IMR-90 (cell line): ENCODE measurements around the gene RBBP8NL. TPM values are rescaled to one million over a fixed set of nuclear protein-coding genes. Genes with fewer than 3 reads are reported as not detected.

Source experiments
- ATAC-seq: fragments of 200-7000 bp; cut with Tn5 transposase; 2 replicates; pipeline ENCODE4 v1.9.1; 2020; ENCODE audit warnings: low read depth, mild to moderate bottlenecking, moderate library complexity
- BruUV-seq: library from RNA; stranded (reverse); fragments of 400-500 nt; replicated peaks from 2 replicates; lab custom pipeline; 2021; lab: Mats Ljungman, UMichigan
- CTCF ChIA-PET: fragments of 300-600 bp; formaldehyde crosslinking; extraction: SDS; loops from one replicate; lab custom pipeline; 2021; ENCODE audit warnings: antibody characterized with exemption; lab: Yijun Ruan, JAX
- POLR2A ChIA-PET: fragments of 300-600 bp; sonication (Branson Sonifier 250); formaldehyde crosslinking; loops from one replicate; lab custom pipeline; 2022; ENCODE audit warnings: antibody characterized with exemption; ENCODE audit not compliant: unreplicated experiment; lab: Charles Lee
- DNase-seq: peaks from one replicate; pipeline ENCODE4 v3.0.0; 2013
- H2AFZ ChIP-seq: replicated peaks from 2 replicates; pipeline ENCODE3; 2013; ENCODE audit warnings: low read length, mild to moderate bottlenecking; ENCODE audit not compliant: poor library complexity
- H2AK5ac ChIP-seq: 2 replicates; pipeline ENCODE4 v1.6.1; 2013; ENCODE audit warnings: low read depth, low read length, inconsistent platforms
- H2AK9ac ChIP-seq: replicated peaks from 2 replicates; pipeline ENCODE3; 2013; ENCODE audit warnings: mild to moderate bottlenecking, low read depth, low read length, moderate library complexity; ENCODE audit not compliant: poor library complexity
- H2BK120ac ChIP-seq: 2 replicates; pipeline ENCODE4 v1.6.1; 2013; ENCODE audit warnings: low read depth, low read length, inconsistent platforms
- H2BK15ac ChIP-seq: 3 replicates; pipeline ENCODE4 v1.6.1; 2013; ENCODE audit warnings: low read depth, low read length, inconsistent platforms
- H2BK20ac ChIP-seq: 2 replicates; pipeline ENCODE4 v1.6.1; 2013; ENCODE audit warnings: low read depth, mild to moderate bottlenecking, inconsistent platforms, low read length, moderate library complexity
- H2BK5ac ChIP-seq: 2 replicates; pipeline ENCODE4 v1.6.1; 2013; ENCODE audit warnings: mild to moderate bottlenecking, low read depth, low read length, inconsistent platforms; ENCODE audit not compliant: poor library complexity, severe bottlenecking
- H3K14ac ChIP-seq: replicated peaks from 2 replicates; pipeline ENCODE4 v1.6.1; 2013; ENCODE audit warnings: low read depth, low read length, inconsistent platforms
- H3K18ac ChIP-seq: 2 replicates; pipeline ENCODE4 v1.6.1; 2013; ENCODE audit warnings: low read depth, low read length, control low read depth
- H3K23ac ChIP-seq: 2 replicates; pipeline ENCODE4 v1.6.1; 2013; ENCODE audit warnings: low read depth, low read length, inconsistent platforms
- H3K27ac ChIP-seq: 2 replicates; pipeline ENCODE4 v1.5.1; 2013; ENCODE audit warnings: mild to moderate bottlenecking, control low read depth, low read length; ENCODE audit not compliant: insufficient read depth
- H3K27me3 ChIP-seq: 2 replicates; pipeline ENCODE4 v1.6.1; 2013; ENCODE audit warnings: low read length; ENCODE audit not compliant: control insufficient read depth, insufficient read depth
- H3K36me3 ChIP-seq: 2 replicates; pipeline ENCODE4 v1.6.1; 2013; ENCODE audit warnings: low read length, mixed read lengths; ENCODE audit not compliant: control insufficient read depth, insufficient read depth
- H3K4ac ChIP-seq: 2 replicates; pipeline ENCODE4 v1.6.1; 2013; ENCODE audit warnings: low read depth, low read length, inconsistent platforms
- H3K4me1 ChIP-seq: 2 replicates; pipeline ENCODE4 v1.6.1; 2013; ENCODE audit warnings: low read length, mixed read lengths; ENCODE audit not compliant: control insufficient read depth, insufficient read depth
- H3K4me2 ChIP-seq: 2 replicates; pipeline ENCODE4 v1.6.1; 2013; ENCODE audit warnings: low read depth, mild to moderate bottlenecking, control low read depth, low read length, moderate library complexity
- H3K4me3 ChIP-seq: 2 replicates; pipeline ENCODE4 v1.5.1; 2013; ENCODE audit warnings: low read depth, mild to moderate bottlenecking, control low read depth, low read length, moderate library complexity; ENCODE audit not compliant: insufficient read depth
- H3K56ac ChIP-seq: 2 replicates; pipeline ENCODE4 v1.6.1; 2013; ENCODE audit warnings: low read length, inconsistent platforms; ENCODE audit not compliant: insufficient read depth; ENCODE audit errors: extremely low read depth
- H3K79me1 ChIP-seq, 2 experiments: 2 replicates each; pipeline ENCODE4 v1.6.1; 2013; ENCODE audit warnings: low read length in 2 of 2, inconsistent platforms in 1 of 2, low read depth in 1 of 2
- H3K9ac ChIP-seq: 2 replicates; pipeline ENCODE4 v1.6.1; 2013; ENCODE audit warnings: low read depth, low read length, control low read depth
- H3K9me1 ChIP-seq: 2 replicates; pipeline ENCODE4 v1.6.1; 2013; ENCODE audit warnings: low read length, inconsistent platforms; ENCODE audit not compliant: insufficient read depth
- H3K9me3 ChIP-seq: 2 replicates; pipeline ENCODE4 v1.6.1; 2013; ENCODE audit warnings: low read length; ENCODE audit not compliant: control insufficient read depth, insufficient read depth
- H4K20me1 ChIP-seq: 2 replicates; pipeline ENCODE4 v1.6.1; 2013; ENCODE audit warnings: low read length, inconsistent platforms; ENCODE audit not compliant: insufficient read depth
- H4K5ac ChIP-seq: 2 replicates; pipeline ENCODE4 v1.6.1; 2013; ENCODE audit warnings: mild to moderate bottlenecking, low read depth, low read length, control low read depth
- H4K8ac ChIP-seq, 2 experiments: 2 replicates each; pipeline ENCODE4 v1.6.1; 2013; ENCODE audit warnings: low read depth in 2 of 2, low read length in 2 of 2, control low read depth in 1 of 2, inconsistent platforms in 1 of 2
- H4K91ac ChIP-seq: 2 replicates; pipeline ENCODE4 v1.6.1; 2013; ENCODE audit warnings: low read depth, low read length, inconsistent platforms; ENCODE audit not compliant: insufficient read depth
- BHLHE40 ChIP-seq: fragments of 150-350 bp; IDR thresholded peaks from 2 replicates; pipeline ENCODE4 v1.6.1; 2016; ENCODE audit warnings: mild to moderate bottlenecking, low read depth, low read length
- CEBPB ChIP-seq: IDR thresholded peaks from 2 replicates; pipeline ENCODE4 v1.6.1; 2012; ENCODE audit warnings: low read depth, low read length, improper control_type of control experiment
- CHD1 ChIP-seq: IDR thresholded peaks from 2 replicates; pipeline ENCODE4 v1.6.1; 2012; ENCODE audit warnings: low read depth, low read length, improper control_type of control experiment
- FOS ChIP-seq: fragments of 150-350 bp; IDR thresholded peaks from 2 replicates; pipeline ENCODE4 v1.6.1; 2016; ENCODE audit warnings: low read depth, low read length
- MAFK ChIP-seq: IDR thresholded peaks from 2 replicates; pipeline ENCODE4 v1.6.1; 2012; ENCODE audit warnings: low read depth, low read length, improper control_type of control experiment
- MAZ ChIP-seq: IDR thresholded peaks from 2 replicates; pipeline ENCODE4 v1.6.1; 2012; ENCODE audit warnings: low read depth, mild to moderate bottlenecking, low read length, improper control_type of control experiment, moderate library complexity, borderline replicate concordance
- MXI1 ChIP-seq: IDR thresholded peaks from 2 replicates; pipeline ENCODE4 v1.6.1; 2012; ENCODE audit warnings: low read depth, mild to moderate bottlenecking, low read length, moderate library complexity, borderline replicate concordance
- NFE2L2 ChIP-seq: fragments of 150-350 bp; IDR thresholded peaks from 2 replicates; pipeline ENCODE4 v1.6.1; 2016; ENCODE audit warnings: low read depth, mild to moderate bottlenecking, low read length
- POLR2A ChIP-seq: IDR thresholded peaks from 2 replicates; pipeline ENCODE4 v1.6.1; 2012; ENCODE audit warnings: mild to moderate bottlenecking, low read depth, low read length
- RCOR1 ChIP-seq: IDR thresholded peaks from 2 replicates; pipeline ENCODE4 v1.6.1; 2012; ENCODE audit warnings: mild to moderate bottlenecking, low read length, improper control_type of control experiment; ENCODE audit not compliant: insufficient replicate concordance
- RFX5 ChIP-seq: IDR thresholded peaks from 2 replicates; pipeline ENCODE4 v1.8.0; 2012; ENCODE audit warnings: low read depth, mild to moderate bottlenecking, low read length, moderate library complexity
- SMC3 ChIP-seq: fragments of 150-350 bp; IDR thresholded peaks from 2 replicates; pipeline ENCODE4 v1.6.1; 2016; ENCODE audit warnings: low read depth, mild to moderate bottlenecking, antibody characterized with exemption, low read length, moderate library complexity
- WGBS, 2 experiments: methylation state at CpG; one replicate each; pipeline versions ENCODE4 v1.1.5 to v1.1.7; 2013; ENCODE audit warnings: missing lambda C conversion rate in 2 of 2; ENCODE audit not compliant: insufficient read length in 1 of 2; ENCODE audit errors: extremely low coverage in 2 of 2; 5-methylcytosine and 5-hydroxymethylcytosine counted together
- dilution Hi-C: fragments of 300-500 bp; cut with HindIII; formaldehyde crosslinking; loops from one replicate; pipeline ENCODE4 v1.14.3; 2018; ENCODE audit warnings: low sequenced_read_pairs; ENCODE audit not compliant: unreplicated experiment
- in situ Hi-C: fragments of 300-500 bp; cut with MboI; formaldehyde crosslinking; loops from 3 replicates; pipeline ENCODE4 v1.14.3; 2019; ENCODE audit warnings: low sequenced_read_pairs, inconsistent platforms, mixed read lengths
- intact Hi-C: fragments of 100-400 bp; cut with micrococcal nuclease; formaldehyde crosslinking; loops from 2 replicates; pipeline ENCODE4 v1.10.0; 2022
- polyA plus RNA-seq, 3 experiments: library from polyadenylated mRNA; depleted of rRNA; stranded (reverse); fragments of >200 nt; gene quantifications; 2 replicates each; pipeline ENCODE4 v1.2.3, GENCODE V29; 2012; ENCODE audit warnings: low replicate concordance in 1 of 3
- total RNA-seq: library from RNA; depleted of rRNA; stranded (reverse); fragments of >200 nt; gene quantifications from 2 replicates; pipeline ENCODE4 v1.2.3, GENCODE V29; 2012
- TF ChIP-seq, protein P1 (sequence below): fragments of 150-350 bp; IDR thresholded peaks from 2 replicates; pipeline ENCODE4 v1.6.1; 2017; ENCODE audit warnings: mild to moderate bottlenecking, antibody characterized with exemption, low read length, low read depth
- TF ChIP-seq, protein P2 (sequence below): conservative IDR thresholded peaks from 2 replicates; pipeline ENCODE4 v1.5.1; 2012; ENCODE audit warnings: mild to moderate bottlenecking, low read depth, low read length, improper control_type of control experiment
- TF ChIP-seq, protein P3 (sequence below): fragments of 150-350 bp; IDR thresholded peaks from 2 replicates; pipeline ENCODE4 v1.6.1; 2016; ENCODE audit warnings: low read depth, mild to moderate bottlenecking, low read length, moderate library complexity, borderline replicate concordance

RBBP8NL gene
- total and polyA plus RNA-seq, 2 of the 4 experiments (the other 2 are of a cell fraction), result not detected

DNA sequence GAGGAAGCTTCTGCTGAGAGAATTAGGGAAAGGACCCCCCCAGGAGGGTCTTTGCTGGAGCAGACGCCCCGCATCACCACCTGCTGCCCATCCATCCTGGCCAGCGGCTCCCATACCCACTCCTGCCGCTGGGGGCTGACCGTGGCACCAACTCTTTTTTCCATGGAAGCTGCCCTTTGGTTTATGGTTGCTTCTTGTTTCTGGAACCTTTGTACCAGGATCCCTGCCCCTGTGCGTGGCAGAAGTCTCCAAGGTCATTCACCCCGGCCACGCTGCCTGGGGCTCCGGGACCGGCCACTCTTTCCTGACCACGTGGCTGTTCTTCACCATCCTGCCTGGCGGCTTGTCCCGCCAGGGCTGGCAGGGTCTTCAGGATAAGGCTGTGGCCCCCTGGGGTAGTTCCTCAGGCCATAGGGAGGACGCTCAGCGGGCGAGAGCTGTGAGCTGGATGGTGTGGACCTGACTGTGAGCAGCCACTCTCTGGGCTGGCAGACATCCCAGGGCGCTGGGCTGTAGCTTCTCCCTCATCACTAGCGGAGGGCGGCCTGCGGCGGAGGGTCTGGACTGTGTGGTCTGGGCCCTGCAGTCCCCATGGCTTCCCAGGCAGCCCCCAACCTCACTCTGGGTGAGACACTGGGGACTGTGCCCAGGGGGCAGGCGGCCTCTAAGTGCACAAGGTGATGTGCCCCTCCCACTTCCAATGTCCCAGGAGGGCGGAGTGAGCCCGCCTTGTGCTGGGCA lies 22.8 kb upstream of the RBBP8NL start:
- no peak overlapping the region for H3K14ac ChIP-seq

More for the DNA sequence above, 22.8 kb upstream of the RBBP8NL start:
- TF ChIP-seq MAZ (no peak), SMC3 (no peak), POLR2A (no peak), BHLHE40 (no peak), CHD1 (no peak), FOS (no peak), NFE2L2 (no peak), RCOR1 (no peak), RFX5 (no peak), CEBPB (no peak), MXI1 (no peak), MAFK (no peak)
- TF ChIP-seq, protein P1, sequence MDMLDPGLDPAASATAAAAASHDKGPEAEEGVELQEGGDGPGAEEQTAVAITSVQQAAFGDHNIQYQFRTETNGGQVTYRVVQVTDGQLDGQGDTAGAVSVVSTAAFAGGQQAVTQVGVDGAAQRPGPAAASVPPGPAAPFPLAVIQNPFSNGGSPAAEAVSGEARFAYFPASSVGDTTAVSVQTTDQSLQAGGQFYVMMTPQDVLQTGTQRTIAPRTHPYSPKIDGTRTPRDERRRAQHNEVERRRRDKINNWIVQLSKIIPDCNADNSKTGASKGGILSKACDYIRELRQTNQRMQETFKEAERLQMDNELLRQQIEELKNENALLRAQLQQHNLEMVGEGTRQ, result no peak
- TF ChIP-seq, protein P2, sequence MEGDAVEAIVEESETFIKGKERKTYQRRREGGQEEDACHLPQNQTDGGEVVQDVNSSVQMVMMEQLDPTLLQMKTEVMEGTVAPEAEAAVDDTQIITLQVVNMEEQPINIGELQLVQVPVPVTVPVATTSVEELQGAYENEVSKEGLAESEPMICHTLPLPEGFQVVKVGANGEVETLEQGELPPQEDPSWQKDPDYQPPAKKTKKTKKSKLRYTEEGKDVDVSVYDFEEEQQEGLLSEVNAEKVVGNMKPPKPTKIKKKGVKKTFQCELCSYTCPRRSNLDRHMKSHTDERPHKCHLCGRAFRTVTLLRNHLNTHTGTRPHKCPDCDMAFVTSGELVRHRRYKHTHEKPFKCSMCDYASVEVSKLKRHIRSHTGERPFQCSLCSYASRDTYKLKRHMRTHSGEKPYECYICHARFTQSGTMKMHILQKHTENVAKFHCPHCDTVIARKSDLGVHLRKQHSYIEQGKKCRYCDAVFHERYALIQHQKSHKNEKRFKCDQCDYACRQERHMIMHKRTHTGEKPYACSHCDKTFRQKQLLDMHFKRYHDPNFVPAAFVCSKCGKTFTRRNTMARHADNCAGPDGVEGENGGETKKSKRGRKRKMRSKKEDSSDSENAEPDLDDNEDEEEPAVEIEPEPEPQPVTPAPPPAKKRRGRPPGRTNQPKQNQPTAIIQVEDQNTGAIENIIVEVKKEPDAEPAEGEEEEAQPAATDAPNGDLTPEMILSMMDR, result no peak
- TF ChIP-seq, protein P3, sequence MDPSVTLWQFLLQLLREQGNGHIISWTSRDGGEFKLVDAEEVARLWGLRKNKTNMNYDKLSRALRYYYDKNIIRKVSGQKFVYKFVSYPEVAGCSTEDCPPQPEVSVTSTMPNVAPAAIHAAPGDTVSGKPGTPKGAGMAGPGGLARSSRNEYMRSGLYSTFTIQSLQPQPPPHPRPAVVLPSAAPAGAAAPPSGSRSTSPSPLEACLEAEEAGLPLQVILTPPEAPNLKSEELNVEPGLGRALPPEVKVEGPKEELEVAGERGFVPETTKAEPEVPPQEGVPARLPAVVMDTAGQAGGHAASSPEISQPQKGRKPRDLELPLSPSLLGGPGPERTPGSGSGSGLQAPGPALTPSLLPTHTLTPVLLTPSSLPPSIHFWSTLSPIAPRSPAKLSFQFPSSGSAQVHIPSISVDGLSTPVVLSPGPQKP, result no peak
- Histone ChIP-seq H2AK9ac (no peak overlapping the region), H3K36me3 (no peaks in the 10 kb centered on the region), H3K27me3 (peaks cover 37% of the 10 kb centered on the region), H2BK120ac (no peak overlapping the region), H4K20me1 (no peaks in the 10 kb centered on the region), H3K56ac (no peak overlapping the region), H3K18ac (no peak overlapping the region), H2BK20ac (no peak overlapping the region), H3K4me2 (no peak overlapping the region), H3K4me1 (no peaks in the 10 kb centered on the region), H3K9me3 (no peaks in the 10 kb centered on the region), H3K23ac (no peak overlapping the region), H3K79me1 (no peaks in the 10 kb centered on the region), H3K4ac (no peak overlapping the region), H4K5ac (no peak overlapping the region), H3K4me3 (no peak overlapping the region), H2AFZ (no peak overlapping the region), H3K9ac (no peak overlapping the region), H3K27ac (no peak overlapping the region), H4K8ac (no peak overlapping the region), H2AK5ac (no peak overlapping the region), H2BK5ac (no peak overlapping the region), H3K9me1 (no peaks in the 10 kb centered on the region), H2BK15ac (no peak overlapping the region), H4K91ac (no peak overlapping the region)
- ATAC-seq, result no peak
- intact Hi-C loops, result no loop called here
- 52% methylated on average over 5 of the region's 24 CpGs; no CpG with 5 or more reads in 1 of the 2 experiments for WGBS, 2 experiments
- DNase-seq, result no peak
- ChIA-PET POLR2A (no interaction called here), CTCF (no interaction called here)
- in situ Hi-C loops, result no loop called here
- no TSS peak for BruUV-seq
- dilution Hi-C loops, result no loop called here
